ENCODE data around the gene MLEC. TPM values are rescaled to one million over a fixed set of nuclear protein-coding genes. Genes with fewer than 3 reads are reported as not detected.

Gene MLEC
- total RNA-seq, 2 experiments from 2014 or later: 79.2 to 79.4 TPM

DNA sequence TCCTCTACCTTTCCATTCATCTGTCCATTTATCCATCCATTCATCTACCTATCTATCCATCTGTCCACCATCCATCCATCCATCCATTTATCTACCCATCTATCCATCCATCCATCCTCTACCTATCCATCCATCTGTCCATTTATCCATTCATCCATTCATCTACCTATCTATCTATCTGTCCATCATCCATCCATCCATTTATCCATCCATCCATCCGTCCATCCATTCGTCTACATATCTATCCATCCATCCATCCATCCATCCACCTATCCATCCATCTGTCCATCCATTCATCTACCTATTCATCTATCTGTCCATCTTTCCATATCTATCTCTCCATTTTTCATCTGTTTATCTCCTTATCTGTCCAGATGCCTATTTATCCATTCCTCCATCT is 25.5 kb upstream of the MLEC start:
- TF ChIP-seq CTCF (IDR thresholded peaks at IDR 0.05): no peak
- H3K9me3 Mint-ChIP-seq: no peaks in the 10 kb centered on the region
- no peak for ATAC-seq
- DNase-seq: no peak
- H3K4me3 Mint-ChIP-seq: no peak overlapping the region
- H3K4me1 Mint-ChIP-seq (ENCODE audit: low read depth): no peaks in the 10 kb centered on the region
- H3K27me3 Mint-ChIP-seq: no peaks in the 10 kb centered on the region
- CTCF ChIA-PET: interaction anchor here (1.3 kb wide), 1 partner anchor 12 kb away, joined by 6 read pairs; no protein-coding TSS in a partner anchor
- POLR2A ChIA-PET: interaction anchor here (0.6 kb wide), 1 partner anchor 37 kb away, joined by 5 read pairs; no protein-coding TSS in a partner anchor
- no peak overlapping the region for H3K27ac Mint-ChIP-seq
- intact Hi-C loops (cut with micrococcal nuclease): no loop called here
- H3K36me3 Mint-ChIP-seq (ENCODE audit: low read depth): no peaks in the 10 kb centered on the region

DNA sequence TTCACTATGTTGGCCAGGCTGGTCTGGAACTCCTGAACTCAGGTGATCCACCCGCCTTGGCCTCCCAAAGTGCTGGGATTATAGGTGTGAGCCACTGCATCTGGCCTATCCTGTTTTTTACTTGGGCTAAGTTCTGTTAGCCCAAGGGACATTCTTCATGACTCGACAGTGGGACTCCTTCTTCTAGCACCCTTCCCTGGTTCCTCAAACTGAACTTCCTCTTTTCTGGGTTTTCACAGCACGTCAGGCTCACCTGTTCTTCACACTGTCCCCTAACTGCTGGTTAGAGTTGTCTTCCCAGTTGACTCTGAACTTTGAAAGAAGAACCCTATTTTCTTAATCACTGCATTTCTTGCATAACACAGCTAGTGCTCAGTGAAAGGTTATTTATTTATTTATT is 24.1 kb upstream of the MLEC start:
- ChIA-PET CTCF (interaction anchor here (1.9 to 2.1 kb wide), 2 partner anchors 14 to 16 kb away, joined by 4 to 8 read pairs; no protein-coding TSS in a partner anchor), POLR2A (no interaction called here)
- Mint-ChIP-seq H3K36me3 (ENCODE audit: low read depth) (no peaks in the 10 kb centered on the region), H3K4me1 (ENCODE audit: low read depth) (no peaks in the 10 kb centered on the region), H3K9me3 (no peaks in the 10 kb centered on the region), H3K27ac (no peak overlapping the region), H3K4me3 (no peak overlapping the region), H3K27me3 (no peaks in the 10 kb centered on the region)
- DNase-seq (no peak), ATAC-seq (no peak)
- TF ChIP-seq CTCF (IDR thresholded peaks at IDR 0.05): no peak
- intact Hi-C loops (cut with micrococcal nuclease): no loop called here

- ATAC-seq (no peak), DNase-seq (no peak)
- ChIA-PET POLR2A (no interaction called here), CTCF (interaction anchor here (1.1 to 2.1 kb wide), 3 partner anchors 14 to 80 kb away, joined by 3 to 8 read pairs (median 4); no protein-coding TSS in a partner anchor)
- no peaks in the 10 kb centered on the region for H3K9me3 Mint-ChIP-seq
- no peaks in the 10 kb centered on the region for H3K27me3 Mint-ChIP-seq
- H3K4me3 Mint-ChIP-seq: no peak overlapping the region
- no peaks in the 10 kb centered on the region for H3K4me1 Mint-ChIP-seq (ENCODE audit: low read depth)
- H3K27ac Mint-ChIP-seq: no peak overlapping the region
- no peak for TF ChIP-seq CTCF (IDR thresholded peaks at IDR 0.05)
- intact Hi-C loops (cut with micrococcal nuclease): no loop called here
- no peaks in the 10 kb centered on the region for H3K36me3 Mint-ChIP-seq (ENCODE audit: low read depth)
Measured at GRCh38 chr12:120663741-120664140, 23.2 kb upstream of the MLEC start.

DNA sequence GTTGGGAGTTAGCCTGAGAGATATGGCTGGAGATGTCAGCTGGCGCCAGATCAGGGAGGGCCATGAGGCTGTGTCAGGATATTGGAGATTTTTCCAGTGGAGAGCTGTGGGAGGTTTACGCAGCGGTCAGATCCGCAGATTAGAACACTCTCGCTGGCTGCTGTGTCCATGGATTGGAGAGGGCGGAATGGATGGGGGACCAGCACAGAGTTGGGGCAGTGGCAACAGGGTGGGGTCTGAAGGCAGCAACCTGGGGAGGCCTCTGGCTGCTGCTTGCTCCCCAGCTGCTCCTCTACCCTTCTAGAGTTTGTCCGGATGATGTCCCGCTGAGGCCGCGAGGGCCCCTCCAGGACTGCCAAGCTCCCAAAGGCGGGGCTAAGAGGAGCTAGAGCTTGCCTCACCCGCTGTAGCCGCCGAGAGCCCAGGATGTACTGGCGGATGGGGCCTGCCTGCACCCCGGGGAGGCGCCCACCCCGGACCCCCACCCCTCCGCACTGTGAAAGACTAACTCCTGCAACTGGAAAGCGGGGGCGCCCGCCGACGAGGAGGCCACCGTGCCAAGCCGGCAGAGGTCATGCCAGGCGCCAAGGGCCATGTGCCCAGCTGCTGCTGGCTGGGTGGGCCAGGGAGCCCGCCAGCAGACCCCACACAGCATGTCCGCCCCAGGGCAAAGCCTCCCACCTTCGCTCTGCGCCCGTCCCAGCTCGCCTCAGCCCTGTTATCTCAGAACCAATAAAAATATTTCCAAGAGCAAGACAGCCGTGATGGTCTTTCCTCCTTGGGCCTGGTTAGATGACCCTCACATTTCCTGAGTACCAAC is 20.2 kb upstream of the MLEC start:
- CTCF ChIA-PET: interaction anchor here (2.0 kb wide), 1 partner anchor 18 kb away, joined by 11 read pairs; no protein-coding TSS in a partner anchor
- POLR2A ChIA-PET: no interaction called here
- no peak overlapping the region for H3K27ac Mint-ChIP-seq
- ATAC-seq: no peak
- no peaks in the 10 kb centered on the region for H3K9me3 Mint-ChIP-seq
- H3K27me3 Mint-ChIP-seq: no peaks in the 10 kb centered on the region
- H3K4me3 Mint-ChIP-seq: no peak overlapping the region
- TF ChIP-seq CTCF (IDR thresholded peaks at IDR 0.05): no peak
- intact Hi-C loops (cut with micrococcal nuclease): no loop called here
- H3K4me1 Mint-ChIP-seq (ENCODE audit: low read depth): no peaks in the 10 kb centered on the region
- no peaks in the 10 kb centered on the region for H3K36me3 Mint-ChIP-seq (ENCODE audit: low read depth)
- DNase-seq: no peak

Data from activated CD8-positive, alpha-beta T cell treated with anti-CD3 and anti-CD28 coated beads for 36 hours (primary cell).